GM23338 (cell line): ENCODE results near the gene SLC35B4.

ENCODE experiments used
- CTCF ChIP-seq, 2 experiments: fragments of 200-600 bp in 1 of 2; sonication (generic) in 1 of 2; conservative IDR thresholded peaks; 2 replicates each; pipeline versions ENCODE4 v1.5.1 to v1.6.1; 2016 to 2017; ENCODE audit warnings: antibody characterized with exemption in 2 of 2, low read depth in 2 of 2, mild to moderate bottlenecking in 2 of 2, moderate library complexity in 1 of 2
- POLR2AphosphoS5 ChIP-seq: IDR thresholded peaks from 2 replicates; pipeline ENCODE4 v1.6.1; 2016; ENCODE audit warnings: antibody characterized with exemption, low read depth
- REST ChIP-seq: IDR thresholded peaks from one replicate; pipeline ENCODE4 v1.6.1; 2018; ENCODE audit warnings: antibody characterized with exemption; ENCODE audit not compliant: unreplicated experiment
- ZNF331 ChIP-seq: fragments of 250-450 bp; sonication (Bioruptor Pico); IDR thresholded peaks from 2 replicates; pipeline ENCODE4 v1.5.0; 2020; ENCODE audit warnings: low read depth, mild to moderate bottlenecking, moderate library complexity

GRCh38 chr7:134290286-134290685 lies 26.4 kb downstream of the SLC35B4 start:
- TF ChIP-seq ZNF331 = no peak
- no peak for TF ChIP-seq CTCF (conservative IDR thresholded peaks at IDR 0.05; ENCODE audit: low read depth in 2 of 2)
- TF ChIP-seq POLR2AphosphoS5 = no peak
- TF ChIP-seq REST = no peak
